ENCODE data around the gene IPO11. TPM values are rescaled to one million over a fixed set of nuclear protein-coding genes. Genes with fewer than 3 reads are reported as not detected.

IPO11 gene
- total RNA-seq, 1 experiment from 2014 or later, result 16.1 TPM

DNA sequence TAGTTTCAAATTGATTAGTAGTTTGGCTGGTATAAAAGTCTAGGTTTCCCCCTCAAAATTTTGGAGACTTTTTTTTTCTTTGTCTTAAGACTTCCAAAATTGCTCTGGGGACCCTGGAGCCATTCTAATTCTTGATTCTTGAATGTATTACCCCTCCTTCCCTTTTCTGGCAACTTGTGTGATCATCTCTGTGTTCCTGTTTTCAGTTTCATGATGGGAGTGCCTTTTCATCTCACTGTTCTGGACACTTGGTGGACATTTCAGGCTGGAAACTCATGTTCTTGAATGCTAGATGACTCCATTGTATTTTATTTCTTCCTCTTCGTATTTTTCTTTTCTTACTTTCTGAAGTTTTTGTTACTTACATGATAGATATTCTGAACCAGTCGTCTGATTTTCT is 108.8 kb downstream of the IPO11 start:
- H3K9me2 ChIP-seq (replicated peaks; ENCODE audit: low read length), result no peaks in the 10 kb centered on the region
- no peak for DNase-seq
- POLR2A ChIA-PET (ENCODE audit: unreplicated experiment), result no interaction called here
- H3K9me3 ChIP-seq (ENCODE audit: low read length), result no peaks in the 10 kb centered on the region
- intact Hi-C loops (cut with micrococcal nuclease), result no loop called here
- no peaks in the 10 kb centered on the region for H3K27me3 ChIP-seq (ENCODE audit: low read length)
- no peaks in the 10 kb centered on the region for H3K79me2 ChIP-seq (ENCODE audit: low read length)
- CTCF ChIA-PET, result no interaction called here
- H3K4me3 ChIP-seq (ENCODE audit: low read length), result no peak overlapping the region
- H4K20me1 ChIP-seq (ENCODE audit: low read length), result no peaks in the 10 kb centered on the region
- H3K4me1 ChIP-seq (ENCODE audit: insufficient read depth, low read length), result no peaks in the 10 kb centered on the region
- BruUV-seq (replicated peaks), result no TSS peak
- H3F3A ChIP-seq (ENCODE audit: low read length, unreplicated experiment), result no peaks in the 10 kb centered on the region
- no peak overlapping the region for H3K27ac ChIP-seq (ENCODE audit: low read length)
- H3K36me3 ChIP-seq (ENCODE audit: low read depth, low read length), result 0 out of 2 replicates have a peak, but pooled peaks cover 6% of the 10 kb centered on the region
- no peak overlapping the region for H3K4me2 ChIP-seq (ENCODE audit: low read length)
- no peak overlapping the region for H3K9ac ChIP-seq (ENCODE audit: low read length)
- TF ChIP-seq EZH2 (IDR thresholded peaks at IDR 0.05; ENCODE audit: low read length, unreplicated experiment) (no peak), EZH2phosphoT487 (IDR thresholded peaks at IDR 0.05; ENCODE audit: borderline replicate concordance, low read length) (no peak)
- TF ChIP-seq, protein P1, sequence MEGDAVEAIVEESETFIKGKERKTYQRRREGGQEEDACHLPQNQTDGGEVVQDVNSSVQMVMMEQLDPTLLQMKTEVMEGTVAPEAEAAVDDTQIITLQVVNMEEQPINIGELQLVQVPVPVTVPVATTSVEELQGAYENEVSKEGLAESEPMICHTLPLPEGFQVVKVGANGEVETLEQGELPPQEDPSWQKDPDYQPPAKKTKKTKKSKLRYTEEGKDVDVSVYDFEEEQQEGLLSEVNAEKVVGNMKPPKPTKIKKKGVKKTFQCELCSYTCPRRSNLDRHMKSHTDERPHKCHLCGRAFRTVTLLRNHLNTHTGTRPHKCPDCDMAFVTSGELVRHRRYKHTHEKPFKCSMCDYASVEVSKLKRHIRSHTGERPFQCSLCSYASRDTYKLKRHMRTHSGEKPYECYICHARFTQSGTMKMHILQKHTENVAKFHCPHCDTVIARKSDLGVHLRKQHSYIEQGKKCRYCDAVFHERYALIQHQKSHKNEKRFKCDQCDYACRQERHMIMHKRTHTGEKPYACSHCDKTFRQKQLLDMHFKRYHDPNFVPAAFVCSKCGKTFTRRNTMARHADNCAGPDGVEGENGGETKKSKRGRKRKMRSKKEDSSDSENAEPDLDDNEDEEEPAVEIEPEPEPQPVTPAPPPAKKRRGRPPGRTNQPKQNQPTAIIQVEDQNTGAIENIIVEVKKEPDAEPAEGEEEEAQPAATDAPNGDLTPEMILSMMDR (conservative IDR thresholded peaks at IDR 0.05; ENCODE audit: low read depth, low read length), result no peak
- no peak overlapping the region for H2AFZ ChIP-seq (ENCODE audit: low read length)
- no peak for ATAC-seq

DNA sequence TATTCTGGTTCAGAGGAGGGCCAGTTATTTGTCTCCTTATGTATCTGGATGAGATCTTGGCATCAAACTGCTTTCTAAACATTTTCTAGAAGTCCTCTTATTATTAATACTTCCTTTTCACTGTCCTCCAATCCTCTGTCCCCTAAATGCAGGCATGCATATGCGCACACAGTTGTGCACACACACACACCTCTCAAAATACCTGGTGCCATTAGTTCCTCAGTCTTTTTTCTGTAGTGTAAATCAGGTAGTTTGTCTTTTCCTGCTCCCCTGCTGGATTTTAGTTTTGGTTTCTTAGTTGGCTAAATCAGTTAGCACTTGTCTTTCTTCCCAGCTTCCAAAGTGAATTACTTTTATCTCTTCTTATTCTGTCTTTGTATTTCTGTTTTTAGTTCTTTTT is 110.2 kb downstream of the IPO11 start:
- H3K9me3 ChIP-seq (ENCODE audit: low read length), result no peaks in the 10 kb centered on the region
- H3K9ac ChIP-seq (ENCODE audit: low read length), result no peak overlapping the region
- TF ChIP-seq EZH2 (IDR thresholded peaks at IDR 0.05; ENCODE audit: low read length, unreplicated experiment) (no peak), EZH2phosphoT487 (IDR thresholded peaks at IDR 0.05; ENCODE audit: borderline replicate concordance, low read length) (no peak)
- TF ChIP-seq, protein P1 (conservative IDR thresholded peaks at IDR 0.05; ENCODE audit: low read depth, low read length), result no peak
- no peak for ATAC-seq
- intact Hi-C loops (cut with micrococcal nuclease), result no loop called here
- BruUV-seq (replicated peaks), result no TSS peak
- no peaks in the 10 kb centered on the region for H3K79me2 ChIP-seq (ENCODE audit: low read length)
- H3F3A ChIP-seq (ENCODE audit: low read length, unreplicated experiment), result no peaks in the 10 kb centered on the region
- no peak overlapping the region for H3K27ac ChIP-seq (ENCODE audit: low read length)
- no peaks in the 10 kb centered on the region for H3K4me1 ChIP-seq (ENCODE audit: insufficient read depth, low read length)
- H3K27me3 ChIP-seq (ENCODE audit: low read length), result no peaks in the 10 kb centered on the region
- no peak overlapping the region for H3K4me3 ChIP-seq (ENCODE audit: low read length)
- H2AFZ ChIP-seq (ENCODE audit: low read length), result no peak overlapping the region
- no peaks in the 10 kb centered on the region for H4K20me1 ChIP-seq (ENCODE audit: low read length)
- H3K36me3 ChIP-seq (ENCODE audit: low read depth, low read length), result peaks cover 5% of the 10 kb centered on the region; the same call in 1 of the 2 replicates
- H3K4me2 ChIP-seq (ENCODE audit: low read length), result no peak overlapping the region
- DNase-seq, result no peak
- POLR2A ChIA-PET (ENCODE audit: unreplicated experiment), result no interaction called here
- CTCF ChIA-PET, result no interaction called here
- H3K9me2 ChIP-seq (replicated peaks; ENCODE audit: low read length), result no peaks in the 10 kb centered on the region

DNA sequence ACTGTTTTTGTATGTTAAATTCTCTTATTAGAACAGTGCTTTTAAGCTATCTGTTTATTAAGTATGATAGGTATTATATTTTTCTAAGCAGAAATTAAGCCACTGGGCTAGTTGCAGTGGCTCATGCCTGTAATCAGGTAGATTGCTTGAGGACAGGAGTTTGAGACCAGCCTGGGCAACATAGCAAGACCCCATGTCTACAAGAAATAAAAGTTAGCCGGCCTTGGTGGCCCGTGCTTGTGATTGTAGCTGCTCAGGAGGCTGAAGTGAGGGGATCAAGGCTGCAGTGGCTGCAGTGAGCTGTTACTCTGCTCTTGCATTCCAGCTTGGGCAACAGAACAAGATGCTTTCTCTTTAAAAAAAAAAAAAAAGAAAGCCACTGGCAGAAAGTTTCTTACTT is 121.0 kb downstream of the IPO11 start:
- Histone ChIP-seq H3K9me2 (replicated peaks; ENCODE audit: low read length) (no peaks in the 10 kb centered on the region), H4K20me1 (ENCODE audit: low read length) (no peaks in the 10 kb centered on the region), H3K4me2 (ENCODE audit: low read length) (no peak overlapping the region), H3K4me1 (ENCODE audit: insufficient read depth, low read length) (peaks cover 5% of the 10 kb centered on the region; the same call in 1 of the 2 replicates), H3K36me3 (ENCODE audit: low read depth, low read length) (peaks cover 7% of the 10 kb centered on the region; the same call in 1 of the 2 replicates), H3K27me3 (ENCODE audit: low read length) (no peaks in the 10 kb centered on the region), H3K9me3 (ENCODE audit: low read length) (no peaks in the 10 kb centered on the region), H2AFZ (ENCODE audit: low read length) (no peak overlapping the region), H3F3A (ENCODE audit: low read length, unreplicated experiment) (no peaks in the 10 kb centered on the region), H3K79me2 (ENCODE audit: low read length) (no peaks in the 10 kb centered on the region), H3K27ac (ENCODE audit: low read length) (no peak overlapping the region), H3K4me3 (ENCODE audit: low read length) (no peak overlapping the region), H3K9ac (ENCODE audit: low read length) (no peak overlapping the region)
- CTCF ChIA-PET, result interaction anchor here (0.6 kb wide), 1 partner anchor 68 kb away, joined by 5 read pairs; no protein-coding TSS in a partner anchor
- intact Hi-C loops (cut with micrococcal nuclease), result no loop called here
- DNase-seq, result no peak
- no TSS peak for BruUV-seq (replicated peaks)
- ATAC-seq, result no peak
- POLR2A ChIA-PET (ENCODE audit: unreplicated experiment), result no interaction called here
- TF ChIP-seq, protein P1 (conservative IDR thresholded peaks at IDR 0.05; ENCODE audit: low read depth, low read length), result no peak
- TF ChIP-seq EZH2phosphoT487 (IDR thresholded peaks at IDR 0.05; ENCODE audit: borderline replicate concordance, low read length) (no peak), EZH2 (IDR thresholded peaks at IDR 0.05; ENCODE audit: low read length, unreplicated experiment) (no peak)
